Uterus (tissue), 2 donors: ENCODE results near the gene NPM3.

Experiments
- CTCF ChIP-seq, 4 experiments: fragments of 200-600 bp in 2 of 4; fragments of 450-650 bp in 2 of 4; sonication (generic) in 2 of 4; IDR thresholded peaks; one replicate each; pipeline ENCODE4 v1.5.1; 2016 to 2019; ENCODE audit warnings: antibody characterized with exemption in 4 of 4, mild to moderate bottlenecking in 2 of 4, moderate library complexity in 1 of 4
- POLR2A ChIP-seq, 2 donors: fragments of 450-650 bp; IDR thresholded peaks; one replicate each; pipeline ENCODE4 v1.6.1; 2016; ENCODE audit warnings: antibody characterized with exemption in 2 of 2, mild to moderate bottlenecking in 1 of 2, moderate library complexity in 1 of 2

DNA sequence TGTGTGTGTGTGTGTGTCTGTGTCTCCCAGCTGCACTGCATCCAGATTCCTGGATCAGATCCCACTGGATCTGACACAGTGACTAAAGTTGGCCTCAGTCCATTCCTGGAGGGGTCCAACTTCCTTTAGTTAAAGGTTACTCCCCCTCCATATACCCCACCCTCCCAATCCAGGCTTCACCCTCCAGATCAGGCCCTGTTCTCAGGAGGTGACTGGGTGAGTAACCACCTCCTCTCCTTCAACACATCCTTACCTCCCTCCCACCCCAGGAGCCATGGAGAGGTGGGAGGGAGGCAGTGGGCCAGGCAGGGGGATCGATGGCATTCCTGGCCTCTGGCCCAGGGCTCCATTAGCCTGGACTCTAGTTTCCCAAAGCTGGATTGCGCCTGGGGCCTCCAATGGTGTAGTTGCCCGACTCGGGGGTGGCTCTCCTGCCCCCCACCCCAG is 49.1 kb upstream of the NPM3 start:
- TF ChIP-seq CTCF (IDR thresholded peaks at IDR 0.05) (no peak), POLR2A (IDR thresholded peaks at IDR 0.05) (no peak)
